ENCODE results near the gene FOSL1.
"Not testable (repeated sequence)": the region's sequence is repeated elsewhere in the genome, so short reads cannot be mapped to it uniquely, and the experiment has no call there.

FOSL1 gene

GRCh38 chr11:65896034-65896999 lies 3.9 kb downstream of the FOSL1 start:
- DNase-seq (ENCODE audit: low read depth in 2 of 2): no peak

GRCh38 chr11:65895482-65895981 lies 4.7 kb downstream of the FOSL1 start:
- DNase-seq (ENCODE audit: low read depth in 2 of 2): no peak

- DNase-seq (ENCODE audit: low read depth in 2 of 2): no peak
These were observed 6.1 kb downstream of the FOSL1 start for GRCh38 chr11:65894034-65894591.

- no peak for DNase-seq (ENCODE audit: low read depth in 2 of 2)
These were observed 7.4 kb downstream of the FOSL1 start for GRCh38 chr11:65892661-65893317.

GRCh38 chr11:65892137-65892540 lies 8.0 kb downstream of the FOSL1 start:
- DNase-seq (ENCODE audit: low read depth in 2 of 2): not testable (repeated sequence)

GRCh38 chr11:65891219-65892136 lies 8.7 kb downstream of the FOSL1 start:
- DNase-seq (ENCODE audit: low read depth in 2 of 2): no peak

GRCh38 chr11:65890324-65891218 lies 9.6 kb downstream of the FOSL1 start, which contains the start of gene CCDC85B:
CCDC85B (plus strand) TSS chr11:65890673; CDS start chr11:65890784, 111 bp downstream.
- peak; percentile 97 to 98 for DNase-seq (ENCODE audit: low read depth in 2 of 2)

- DNase-seq (ENCODE audit: low read depth in 2 of 2): peak; percentile 90 to 95
These were observed 11.9 kb downstream of the FOSL1 start, which contains the start of gene FIBP for GRCh38 chr11:65888163-65888814. FIBP (minus strand) TSS chr11:65888471; CDS start chr11:65888418, 53 bp downstream.

GRCh38 chr11:65887723-65888162 lies 12.4 kb downstream of the FOSL1 start:
- DNase-seq (ENCODE audit: low read depth in 2 of 2): no peak

GRCh38 chr11:65886826-65887722 lies 13.1 kb downstream of the FOSL1 start:
- DNase-seq (ENCODE audit: low read depth in 2 of 2): no peak

GRCh38 chr11:65885808-65886536 lies 14.2 kb downstream of the FOSL1 start:
- DNase-seq (ENCODE audit: low read depth in 2 of 2): no peak

GRCh38 chr11:65885231-65885630 lies 15.0 kb downstream of the FOSL1 start:
- no peak for DNase-seq (ENCODE audit: low read depth in 2 of 2)

- DNase-seq (ENCODE audit: low read depth in 2 of 2): peak; percentile 68
These were observed 15.5 kb downstream of the FOSL1 start for GRCh38 chr11:65884716-65885092.

- DNase-seq (ENCODE audit: low read depth in 2 of 2): no peak
These were observed 16.1 kb downstream of the FOSL1 start for GRCh38 chr11:65883786-65884715.

- DNase-seq (ENCODE audit: low read depth in 2 of 2): no peak
These were observed 17.0 kb downstream of the FOSL1 start for GRCh38 chr11:65883058-65883761.

Data from stimulated activated CD8-positive, alpha-beta memory T cell treated with anti-CD3 and anti-CD28 coated beads, Interleukin-7, amount 100 ng/mL, for 4 hours (primary cell).